Caki2 (cell line): Measurements from ENCODE around the gene TBC1D4. TPM values are rescaled to one million over a fixed set of nuclear protein-coding genes. Genes with fewer than 3 reads are reported as not detected.
"Not testable (repeated sequence)": the region's sequence is repeated elsewhere in the genome, so short reads cannot be mapped to it uniquely, and the experiment has no call there.

Source experiments
- DNase-seq: peaks from one replicate; pipeline ENCODE4 v3.0.0-alpha.2; 2015; ENCODE audit warnings: low read depth
- in situ Hi-C: cut with HindIII; loops from 2 replicates; pipeline ENCODE4 v1.10.0; 2016; ENCODE audit warnings: low sequenced_read_pairs, low pct_unique_long_range_greater_than_20kb, mixed read lengths
- total RNA-seq: library from RNA; depleted of rRNA; stranded (reverse); fragments of >200 nt; shearing (Covaris generic); gene quantifications from 2 replicates; pipeline ENCODE4 v1.2.3, GENCODE V29; 2014; ENCODE audit warnings: low replicate concordance

TBC1D4 gene
- total RNA-seq, 1 experiment from 2014 or later = 9.0 TPM

GRCh38 chr13:75465236-75465635 lies 16.7 kb downstream of the TBC1D4 start:
- in situ Hi-C loops = no loop called here
- no peak for DNase-seq

- in situ Hi-C loops = no loop called here
- no peak for DNase-seq
Observed at GRCh38 chr13:75461314-75461713, 20.7 kb downstream of the TBC1D4 start.

- no peak for DNase-seq
- in situ Hi-C loops = no loop called here
Observed at GRCh38 chr13:75460644-75461043, 21.3 kb downstream of the TBC1D4 start.

- in situ Hi-C loops = no loop called here
- no peak for DNase-seq
Observed at GRCh38 chr13:75458696-75459422, 23.1 kb downstream of the TBC1D4 start.

- in situ Hi-C loops = no loop called here
- DNase-seq = no peak
Observed at GRCh38 chr13:75455962-75456361, 26.0 kb downstream of the TBC1D4 start.

GRCh38 chr13:75454497-75454896 lies 27.5 kb downstream of the TBC1D4 start:
- no peak for DNase-seq
- in situ Hi-C loops = no loop called here

GRCh38 chr13:75452564-75452963 lies 29.4 kb downstream of the TBC1D4 start:
- in situ Hi-C loops = no loop called here
- peak; percentile 4 for DNase-seq

- in situ Hi-C loops = no loop called here
- no peak for DNase-seq
Observed at GRCh38 chr13:75447493-75447892, 34.5 kb downstream of the TBC1D4 start.

GRCh38 chr13:75446874-75447273 lies 35.1 kb downstream of the TBC1D4 start:
- in situ Hi-C loops = no loop called here
- no peak for DNase-seq

GRCh38 chr13:75445717-75446499 lies 36.1 kb downstream of the TBC1D4 start:
- in situ Hi-C loops = no loop called here
- no peak for DNase-seq

GRCh38 chr13:75444016-75444415 lies 38.0 kb downstream of the TBC1D4 start:
- no peak for DNase-seq

GRCh38 chr13:75443356-75443958 lies 38.5 kb downstream of the TBC1D4 start:
- peak; percentile 4 for DNase-seq
- in situ Hi-C loops = no loop called here

More at GRCh38 chr13:75444016-75444415, 38.0 kb downstream of the TBC1D4 start:
- in situ Hi-C loops = no loop called here

GRCh38 chr13:75442736-75443234 lies 39.2 kb downstream of the TBC1D4 start:
- in situ Hi-C loops = no loop called here
- no peak for DNase-seq

- no peak for DNase-seq
- in situ Hi-C loops = no loop called here
Observed at GRCh38 chr13:75440100-75440499, 41.9 kb downstream of the TBC1D4 start.

GRCh38 chr13:75437582-75438318 lies 44.2 kb downstream of the TBC1D4 start:
- in situ Hi-C loops = no loop called here
- no peak for DNase-seq

- in situ Hi-C loops, DNase-seq: not testable (repeated sequence)
Observed at GRCh38 chr13:75434126-75434525, 47.8 kb downstream of the TBC1D4 start.

GRCh38 chr13:75432811-75433244 lies 49.1 kb downstream of the TBC1D4 start:
- in situ Hi-C loops = no loop called here
- DNase-seq = peak; percentile 72

- in situ Hi-C loops = no loop called here
- no peak for DNase-seq
Observed at GRCh38 chr13:75432045-75432444, 49.9 kb downstream of the TBC1D4 start.
